ENCODE measurements around the gene BRAF. TPM values are rescaled to one million over a fixed set of nuclear protein-coding genes. Genes with fewer than 3 reads are reported as not detected.
A peak's percentile ranks its signal among the peaks of the same experiment; 100 is the strongest.
"Not testable (repeated sequence)": the region's sequence is repeated elsewhere in the genome, so short reads cannot be mapped to it uniquely, and the experiment has no call there.

Gene BRAF
- total RNA-seq, 1 donor from 2014 or later: 28.4 TPM

GRCh38 chr7:140767418-140767817 is 157.3 kb downstream of the BRAF start:
- no peak for DNase-seq (ENCODE audit: low spot score)
- Mint-ChIP-seq H3K27ac (ENCODE audit: unreplicated experiment) (no peak overlapping the region), H3K36me3 (ENCODE audit: low read depth, unreplicated experiment) (peaks cover 12% of the 10 kb centered on the region), H3K4me3 (ENCODE audit: unreplicated experiment) (no peak overlapping the region), H3K4me1 (ENCODE audit: unreplicated experiment) (no peaks in the 10 kb centered on the region), H3K9me3 (ENCODE audit: unreplicated experiment) (no peaks in the 10 kb centered on the region), H3K27me3 (ENCODE audit: unreplicated experiment) (no peaks in the 10 kb centered on the region)
- TF ChIP-seq CTCF (IDR thresholded peaks at IDR 0.05; ENCODE audit: unreplicated experiment): no peak

GRCh38 chr7:140765441-140765840 is 159.3 kb downstream of the BRAF start:
- not testable (repeated sequence) for H3K27ac Mint-ChIP-seq (ENCODE audit: unreplicated experiment); H3K9me3 Mint-ChIP-seq (ENCODE audit: unreplicated experiment); H3K4me1 Mint-ChIP-seq (ENCODE audit: unreplicated experiment); H3K4me3 Mint-ChIP-seq (ENCODE audit: unreplicated experiment); H3K27me3 Mint-ChIP-seq (ENCODE audit: unreplicated experiment); DNase-seq (ENCODE audit: low spot score)
- H3K36me3 Mint-ChIP-seq (ENCODE audit: low read depth, unreplicated experiment): peaks cover 25% of the 10 kb centered on the region

GRCh38 chr7:140763166-140763565 is 161.6 kb downstream of the BRAF start:
- not testable (repeated sequence) for DNase-seq (ENCODE audit: low spot score); H3K4me1 Mint-ChIP-seq (ENCODE audit: unreplicated experiment); H3K4me3 Mint-ChIP-seq (ENCODE audit: unreplicated experiment); H3K27me3 Mint-ChIP-seq (ENCODE audit: unreplicated experiment); H3K9me3 Mint-ChIP-seq (ENCODE audit: unreplicated experiment); H3K27ac Mint-ChIP-seq (ENCODE audit: unreplicated experiment)
- peaks cover 26% of the 10 kb centered on the region for H3K36me3 Mint-ChIP-seq (ENCODE audit: low read depth, unreplicated experiment)

GRCh38 chr7:140761375-140761774 is 163.4 kb downstream of the BRAF start:
- H3K9me3 Mint-ChIP-seq (ENCODE audit: unreplicated experiment); H3K4me3 Mint-ChIP-seq (ENCODE audit: unreplicated experiment); H3K27ac Mint-ChIP-seq (ENCODE audit: unreplicated experiment): not testable (repeated sequence)

GRCh38 chr7:140754506-140754905 is 170.2 kb downstream of the BRAF start:
- H3K36me3 Mint-ChIP-seq (ENCODE audit: low read depth, unreplicated experiment): peaks cover 2% of the 10 kb centered on the region
- no peak for TF ChIP-seq CTCF (IDR thresholded peaks at IDR 0.05; ENCODE audit: unreplicated experiment)
- no peak for DNase-seq (ENCODE audit: low spot score)
- H3K9me3 Mint-ChIP-seq (ENCODE audit: unreplicated experiment): no peaks in the 10 kb centered on the region
- no peaks in the 10 kb centered on the region for H3K4me1 Mint-ChIP-seq (ENCODE audit: unreplicated experiment)
- H3K4me3 Mint-ChIP-seq (ENCODE audit: unreplicated experiment): no peak overlapping the region
- no peak overlapping the region for H3K27ac Mint-ChIP-seq (ENCODE audit: unreplicated experiment)
- no peaks in the 10 kb centered on the region for H3K27me3 Mint-ChIP-seq (ENCODE audit: unreplicated experiment)

More at GRCh38 chr7:140761375-140761774, 163.4 kb downstream of the BRAF start:
- H3K4me1 Mint-ChIP-seq (ENCODE audit: unreplicated experiment); H3K27me3 Mint-ChIP-seq (ENCODE audit: unreplicated experiment); DNase-seq (ENCODE audit: low spot score): not testable (repeated sequence)
- peaks cover 18% of the 10 kb centered on the region for H3K36me3 Mint-ChIP-seq (ENCODE audit: low read depth, unreplicated experiment)

GRCh38 chr7:140752533-140752932 is 172.2 kb downstream of the BRAF start:
- no peak for DNase-seq (ENCODE audit: low spot score)
- H3K27ac Mint-ChIP-seq (ENCODE audit: unreplicated experiment): no peak overlapping the region
- H3K4me3 Mint-ChIP-seq (ENCODE audit: unreplicated experiment): no peak overlapping the region
- no peak for TF ChIP-seq CTCF (IDR thresholded peaks at IDR 0.05; ENCODE audit: unreplicated experiment)
- no peaks in the 10 kb centered on the region for H3K4me1 Mint-ChIP-seq (ENCODE audit: unreplicated experiment)
- no peaks in the 10 kb centered on the region for H3K27me3 Mint-ChIP-seq (ENCODE audit: unreplicated experiment)
- no peaks in the 10 kb centered on the region for H3K36me3 Mint-ChIP-seq (ENCODE audit: low read depth, unreplicated experiment)
- H3K9me3 Mint-ChIP-seq (ENCODE audit: unreplicated experiment): no peaks in the 10 kb centered on the region

GRCh38 chr7:140746751-140747150 is 178.0 kb downstream of the BRAF start:
- no peaks in the 10 kb centered on the region for H3K36me3 Mint-ChIP-seq (ENCODE audit: low read depth, unreplicated experiment)
- H3K9me3 Mint-ChIP-seq (ENCODE audit: unreplicated experiment): no peaks in the 10 kb centered on the region
- H3K4me3 Mint-ChIP-seq (ENCODE audit: unreplicated experiment): peak overlapping the region; percentile 49
- H3K4me1 Mint-ChIP-seq (ENCODE audit: unreplicated experiment): no peaks in the 10 kb centered on the region
- no peak for TF ChIP-seq CTCF (IDR thresholded peaks at IDR 0.05; ENCODE audit: unreplicated experiment)
- no peak for DNase-seq (ENCODE audit: low spot score)
- H3K27me3 Mint-ChIP-seq (ENCODE audit: unreplicated experiment): no peaks in the 10 kb centered on the region
- H3K27ac Mint-ChIP-seq (ENCODE audit: unreplicated experiment): no peak overlapping the region

All from endothelial cell (in vitro differentiated cells).